Measurements from ENCODE around the gene TSPEAR. TPM values are rescaled to one million over a fixed set of nuclear protein-coding genes. Genes with fewer than 3 reads are reported as not detected.
"Not testable (repeated sequence)": the region's sequence is repeated elsewhere in the genome, so short reads cannot be mapped to it uniquely, and the experiment has no call there.

TSPEAR gene
- total RNA-seq, 2 experiments from 2014 or later, result not detected

GRCh38 chr21:44612029-44612486, 99.3 kb downstream of the TSPEAR start, which contains the start of gene KRTAP10-8:
Gene KRTAP10-8, plus strand, starts transcription at chr21:44612079. Its CDS starts 22 bp downstream, at chr21:44612101.
- no peaks in the 10 kb centered on the region for H3K27me3 Mint-ChIP-seq
- no peaks in the 10 kb centered on the region for H3K36me3 Mint-ChIP-seq (ENCODE audit: low read depth)
- ATAC-seq, result no peak
- no peak within 1 kb of the TSS for H3K4me3 Mint-ChIP-seq
- ChIA-PET CTCF (interaction anchor here (1.3 kb wide), 1 partner anchor 13 kb away, joined by 3 read pairs; no protein-coding TSS in a partner anchor), POLR2A (no interaction called here)
- peaks cover 15% of the 10 kb centered on the region for H3K9me3 Mint-ChIP-seq
- TF ChIP-seq CTCF (IDR thresholded peaks at IDR 0.05), result no peak
- intact Hi-C loops (cut with micrococcal nuclease), result no loop called here
- DNase-seq, result no peak
- H3K4me1 Mint-ChIP-seq (ENCODE audit: low read depth), result peaks cover 13% of the 10 kb centered on the region
- no peak within 1 kb of the TSS for H3K27ac Mint-ChIP-seq

- intact Hi-C loops (cut with micrococcal nuclease), result no loop called here
- no peak overlapping the region for H3K27ac Mint-ChIP-seq
- CTCF ChIA-PET, result interaction anchor here (1.3 kb wide), 1 partner anchor 14 kb away, joined by 3 read pairs; no protein-coding TSS in a partner anchor
- ATAC-seq, result no peak
- TF ChIP-seq CTCF (IDR thresholded peaks at IDR 0.05), result no peak
- no peak for DNase-seq
- H3K9me3 Mint-ChIP-seq, result peaks cover 16% of the 10 kb centered on the region
- H3K36me3 Mint-ChIP-seq (ENCODE audit: low read depth), result no peaks in the 10 kb centered on the region
- peaks cover 10% of the 10 kb centered on the region for H3K4me1 Mint-ChIP-seq (ENCODE audit: low read depth)
- H3K4me3 Mint-ChIP-seq, result no peak overlapping the region
- H3K27me3 Mint-ChIP-seq, result no peaks in the 10 kb centered on the region
- POLR2A ChIA-PET, result no interaction called here
Measured at GRCh38 chr21:44611551-44611950, 99.8 kb downstream of the TSPEAR start.

GRCh38 chr21:44610157-44610843, 101.1 kb downstream of the TSPEAR start:
- intact Hi-C loops (cut with micrococcal nuclease), result not testable (repeated sequence)

DNA sequence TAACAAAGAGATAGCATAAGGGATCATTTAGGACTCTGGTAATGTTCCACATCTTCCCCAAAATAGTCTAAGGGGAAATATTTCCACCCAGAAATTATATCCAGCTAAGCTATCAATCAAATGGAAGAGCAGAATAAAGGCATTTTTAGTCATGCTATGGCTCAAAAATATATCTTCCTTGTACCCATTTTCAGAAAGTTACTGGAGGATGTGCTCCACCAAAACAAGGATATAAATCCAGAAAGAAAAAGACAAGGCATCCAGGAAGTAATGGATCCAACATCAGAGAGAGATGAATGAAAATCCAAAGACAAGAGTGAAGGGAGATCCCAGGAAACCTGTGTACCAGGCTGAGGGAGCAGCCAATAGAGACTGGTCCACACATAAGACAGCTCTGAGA, 102.2 kb downstream of the TSPEAR start:
- no peak overlapping the region for H3K27ac Mint-ChIP-seq
- ChIA-PET CTCF (no interaction called here), POLR2A (no interaction called here)
- no peak for TF ChIP-seq CTCF (IDR thresholded peaks at IDR 0.05)
- H3K4me3 Mint-ChIP-seq, result no peak overlapping the region
- H3K36me3 Mint-ChIP-seq (ENCODE audit: low read depth), result no peaks in the 10 kb centered on the region
- intact Hi-C loops (cut with micrococcal nuclease), result no loop called here
- no peaks in the 10 kb centered on the region for H3K4me1 Mint-ChIP-seq (ENCODE audit: low read depth)
- ATAC-seq (no peak), DNase-seq (no peak)
- peaks cover 19% of the 10 kb centered on the region for H3K9me3 Mint-ChIP-seq
- peaks cover 3% of the 10 kb centered on the region for H3K27me3 Mint-ChIP-seq

More at GRCh38 chr21:44610157-44610843, 101.1 kb downstream of the TSPEAR start:
- H3K36me3 Mint-ChIP-seq (ENCODE audit: low read depth); H3K4me1 Mint-ChIP-seq (ENCODE audit: low read depth); DNase-seq; H3K27ac Mint-ChIP-seq; H3K4me3 Mint-ChIP-seq; CTCF ChIA-PET; POLR2A ChIA-PET; H3K27me3 Mint-ChIP-seq; ATAC-seq: not testable (repeated sequence)
- peaks cover 18% of the 10 kb centered on the region for H3K9me3 Mint-ChIP-seq

- intact Hi-C loops (cut with micrococcal nuclease), result no loop called here
Measured at GRCh38 chr21:44606495-44606894, 104.9 kb downstream of the TSPEAR start.

More at GRCh38 chr21:44606495-44606894, 104.9 kb downstream of the TSPEAR start:
- no peak overlapping the region for H3K4me3 Mint-ChIP-seq
- ATAC-seq (no peak), DNase-seq (no peak)
- POLR2A ChIA-PET, result interaction anchor here (1.0 kb wide), 1 partner anchor 12 kb away, joined by 3 read pairs; no protein-coding TSS in a partner anchor
- peaks cover 18% of the 10 kb centered on the region for H3K9me3 Mint-ChIP-seq
- H3K36me3 Mint-ChIP-seq (ENCODE audit: low read depth), result no peaks in the 10 kb centered on the region
- CTCF ChIA-PET, result no interaction called here
- no peak for TF ChIP-seq CTCF (IDR thresholded peaks at IDR 0.05)
- no peaks in the 10 kb centered on the region for H3K4me1 Mint-ChIP-seq (ENCODE audit: low read depth)
- no peak overlapping the region for H3K27ac Mint-ChIP-seq
- H3K27me3 Mint-ChIP-seq, result peaks cover 3% of the 10 kb centered on the region
